HepG2 (cell line): ENCODE data around the gene TIFAB.

Experiments
- EZH2 ChIP-seq: conservative IDR thresholded peaks from 2 replicates; pipeline ENCODE4 v1.6.1; 2012; ENCODE audit warnings: mild to moderate bottlenecking, low read depth, low read length, moderate library complexity
- GZF1 ChIP-seq: sonication (generic); formaldehyde crosslinking; IDR thresholded peaks from 2 replicates; pipeline ENCODE4 v1.5.1; 2020; ENCODE audit warnings: mild to moderate bottlenecking, missing genetic modification reagents
- MYC ChIP-seq: sonication (generic); formaldehyde crosslinking; IDR thresholded peaks from 2 replicates; pipeline ENCODE4 v1.9.0; 2021; ENCODE audit warnings: missing genetic modification reagents, borderline replicate concordance
- TARDBP ChIP-seq: sonication (generic); formaldehyde crosslinking; IDR thresholded peaks from 2 replicates; pipeline ENCODE4 v1.8.0; 2022; ENCODE audit warnings: mild to moderate bottlenecking, missing genetic modification reagents
- THAP9 ChIP-seq: sonication (generic); formaldehyde crosslinking; IDR thresholded peaks from 2 replicates; pipeline ENCODE4; 2020; ENCODE audit warnings: missing genetic modification reagents, mild to moderate bottlenecking, borderline replicate concordance
- TOPORS ChIP-seq: sonication (generic); formaldehyde crosslinking; IDR thresholded peaks from 2 replicates; pipeline ENCODE4 v1.8.0; 2023; ENCODE audit warnings: mild to moderate bottlenecking, missing genetic modification reagents

- TF ChIP-seq EZH2 (no peak), MYC (CRISPR knock-in tag) (no peak), GZF1 (CRISPR knock-in tag) (no peak), TARDBP (CRISPR knock-in tag) (no peak), TOPORS (CRISPR knock-in tag) (no peak), THAP9 (CRISPR knock-in tag) (no peak)
Observed at GRCh38 chr5:135471726-135472125, 19.6 kb upstream of the TIFAB start.
